Activated naive CD4-positive, alpha-beta T cell treated with anti-CD3 and anti-CD28 coated beads, Interleukin-2, amount 50 U/mL, for 72 hours (primary cell): ENCODE results near the gene TLX1. TPM values are rescaled to one million over a fixed set of nuclear protein-coding genes. Genes with fewer than 3 reads are reported as not detected.

Experiments
- ATAC-seq, 2 donors: fragments of 150-1000 bp; cut with Tn5 transposase; 2 replicates each; pipeline ENCODE4 v1.10.0; 2021; ENCODE audit warnings: mild to moderate bottlenecking in 2 of 2, moderate library complexity in 2 of 2
- DNase-seq, 2 donors: peaks; one replicate each; pipeline ENCODE4 v3.0.0; 2021 to 2022; ENCODE audit warnings: low spot score in 2 of 2
- H3K27ac Mint-ChIP-seq, 2 donors: one replicate each; pipeline ENCODE4 v1.8.0; 2022; ENCODE audit warnings: mild to moderate bottlenecking in 2 of 2, mixed read lengths in 2 of 2
- H3K36me3 Mint-ChIP-seq, 2 donors: one replicate each; pipeline ENCODE4 v1.8.0; 2022; ENCODE audit warnings: mixed read lengths in 2 of 2
- H3K9me3 Mint-ChIP-seq, 2 donors: one replicate each; pipeline ENCODE4 v1.8.0; 2022; ENCODE audit warnings: mixed read lengths in 2 of 2
- total RNA-seq, 2 donors: library from RNA; stranded (reverse); gene quantifications; one replicate each; pipeline ENCODE4 v1.2.3, GENCODE V29; 2022

Gene TLX1
- total RNA-seq: not detected

DNA sequence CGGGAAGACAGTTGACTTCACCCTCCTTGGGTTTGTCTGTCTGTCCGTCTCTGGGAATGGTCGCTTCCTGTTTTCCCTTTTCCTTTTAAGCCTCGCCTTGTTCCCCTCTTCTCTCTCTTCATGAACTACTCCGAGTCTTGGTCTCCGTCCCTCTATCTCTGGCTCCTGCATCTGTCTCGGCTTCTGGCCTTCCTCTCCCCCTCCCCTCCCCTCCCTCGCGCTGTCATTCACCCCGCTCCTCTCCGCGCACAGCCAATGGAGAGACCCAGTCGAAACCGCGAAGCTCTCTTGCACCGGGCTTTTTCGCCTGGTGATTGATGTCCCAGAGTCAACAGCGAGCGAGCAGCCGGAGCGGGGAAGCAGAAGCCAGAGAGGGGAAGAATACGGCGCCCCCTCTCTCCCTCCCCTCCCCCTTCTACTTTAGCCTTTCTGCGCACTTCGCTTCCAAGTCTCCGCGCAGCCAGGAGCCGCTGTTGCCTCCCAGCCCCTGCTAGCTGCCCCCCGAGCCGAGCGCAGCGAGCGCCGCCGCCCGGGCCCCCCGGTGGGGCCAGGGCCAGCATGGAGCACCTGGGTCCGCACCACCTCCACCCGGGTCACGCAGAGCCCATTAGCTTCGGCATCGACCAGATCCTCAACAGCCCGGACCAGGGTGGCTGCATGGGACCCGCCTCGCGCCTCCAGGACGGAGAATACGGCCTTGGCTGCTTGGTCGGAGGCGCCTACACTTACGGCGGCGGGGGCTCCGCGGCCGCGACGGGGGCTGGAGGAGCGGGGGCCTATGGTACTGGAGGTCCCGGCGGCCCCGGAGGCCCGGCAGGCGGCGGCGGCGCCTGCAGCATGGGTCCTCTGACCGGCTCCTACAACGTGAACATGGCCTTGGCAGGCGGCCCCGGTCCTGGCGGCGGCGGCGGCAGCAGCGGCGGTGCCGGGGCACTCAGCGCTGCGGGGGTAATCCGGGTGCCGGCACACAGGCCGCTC lies at the start of gene TLX1:
Gene TLX1 (plus strand): TSS at position 317 of the 978 bp plus-strand sequence. CDS start 242 bp downstream, at position 559.
- no peaks in the 10 kb centered on the region for H3K9me3 Mint-ChIP-seq
- DNase-seq (no peak), ATAC-seq (peak; percentile 22 to 24)
- H3K36me3 Mint-ChIP-seq: no peaks in the 10 kb centered on the region
- H3K27ac Mint-ChIP-seq: no peak within 1 kb of the TSS

DNA sequence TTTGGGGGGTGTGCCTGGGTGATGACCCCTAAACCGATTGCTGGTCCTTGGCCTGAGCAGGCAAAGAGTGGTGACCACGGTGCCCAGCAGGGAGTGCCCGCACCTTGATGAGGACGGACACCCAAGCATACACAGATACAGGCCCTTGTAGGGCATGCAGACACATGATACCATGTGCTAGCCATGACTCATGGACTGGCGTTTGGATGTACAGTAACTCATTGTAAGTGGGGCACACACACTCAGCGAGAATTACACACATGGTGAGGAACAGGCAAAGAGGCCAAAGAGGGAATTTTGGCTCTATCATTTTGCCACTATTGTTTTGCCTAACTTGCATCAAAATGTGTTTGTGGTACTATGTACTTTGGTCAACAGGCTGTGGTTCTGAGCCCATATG lies 45.3 kb upstream of the TLX1 start:
- no peaks in the 10 kb centered on the region for H3K9me3 Mint-ChIP-seq
- no peak overlapping the region for H3K27ac Mint-ChIP-seq
- no peak for ATAC-seq
- no peaks in the 10 kb centered on the region for H3K36me3 Mint-ChIP-seq
- no peak for DNase-seq

GRCh38 chr10:101087376-101087775 lies 43.7 kb upstream of the TLX1 start:
- H3K9me3 Mint-ChIP-seq: no peaks in the 10 kb centered on the region
- DNase-seq (no peak), ATAC-seq (no peak)
- H3K27ac Mint-ChIP-seq: no peak overlapping the region
- no peaks in the 10 kb centered on the region for H3K36me3 Mint-ChIP-seq

DNA sequence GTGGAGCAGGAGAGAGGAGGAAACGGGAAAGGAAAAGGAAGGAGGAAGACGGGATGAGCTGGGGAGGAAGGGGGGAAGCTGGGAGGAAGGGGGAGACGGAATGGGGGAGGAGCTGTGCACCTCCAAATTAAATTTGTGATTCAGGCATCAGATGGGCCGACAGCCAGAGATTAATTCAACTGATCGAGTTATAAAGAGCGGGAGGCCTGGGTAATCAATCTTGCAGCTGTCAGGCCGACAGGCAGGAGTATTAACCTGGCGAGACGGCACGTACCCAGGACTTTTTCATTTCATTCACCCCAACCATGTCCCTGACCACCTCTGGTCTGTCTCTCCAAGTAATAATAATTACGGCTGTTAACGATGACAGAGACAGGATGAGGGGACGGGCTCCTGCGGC lies 43.1 kb upstream of the TLX1 start:
- ATAC-seq (no peak), DNase-seq (no peak)
- Mint-ChIP-seq H3K9me3 (no peaks in the 10 kb centered on the region), H3K27ac (no peak overlapping the region), H3K36me3 (no peaks in the 10 kb centered on the region)

DNA sequence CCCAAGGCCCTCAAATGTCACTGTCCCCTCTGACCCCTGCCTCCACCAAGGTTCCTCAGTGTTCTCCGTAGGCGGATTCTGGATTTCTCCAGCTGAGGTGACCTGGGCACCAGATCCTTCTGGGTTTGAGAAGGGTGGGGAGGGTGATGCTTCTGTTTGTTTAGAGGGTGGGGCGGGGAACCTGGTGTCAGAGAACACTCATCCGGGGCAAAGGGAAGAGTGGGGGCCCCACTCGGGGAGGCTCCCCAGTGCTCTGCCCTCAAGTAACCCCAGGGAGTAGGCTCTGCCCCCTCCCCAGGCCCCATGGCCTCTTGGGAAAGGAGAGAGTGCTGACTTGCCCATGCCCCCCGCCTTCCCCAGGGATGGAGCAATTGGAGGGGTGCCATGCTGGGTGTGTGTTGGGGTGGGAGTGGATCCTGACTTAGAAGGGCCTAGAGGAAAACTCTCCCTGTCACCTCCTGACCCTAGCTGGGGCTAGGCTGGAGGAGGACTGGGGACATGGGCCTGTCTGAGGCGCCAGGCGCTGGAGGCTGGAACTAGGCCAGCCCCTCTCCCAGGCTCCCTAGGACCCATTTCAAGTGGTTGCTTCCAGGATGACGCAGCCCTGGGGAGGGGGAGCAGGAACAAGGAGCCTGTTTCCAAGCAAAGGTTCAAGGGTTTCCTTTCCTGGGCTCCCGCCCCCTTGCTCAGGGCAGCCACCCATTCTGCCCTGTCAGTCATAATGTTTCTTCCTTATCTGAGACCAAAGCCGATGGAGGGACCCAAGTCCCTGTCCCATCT lies 41.4 kb upstream of the TLX1 start:
- no peak for ATAC-seq
- no peaks in the 10 kb centered on the region for H3K9me3 Mint-ChIP-seq
- DNase-seq: no peak
- no peak overlapping the region for H3K27ac Mint-ChIP-seq
- no peaks in the 10 kb centered on the region for H3K36me3 Mint-ChIP-seq

GRCh38 chr10:101090597-101090996 lies 40.5 kb upstream of the TLX1 start:
- no peak overlapping the region for H3K27ac Mint-ChIP-seq
- H3K9me3 Mint-ChIP-seq: no peaks in the 10 kb centered on the region
- no peaks in the 10 kb centered on the region for H3K36me3 Mint-ChIP-seq
- no peak for DNase-seq
- ATAC-seq: no peak

DNA sequence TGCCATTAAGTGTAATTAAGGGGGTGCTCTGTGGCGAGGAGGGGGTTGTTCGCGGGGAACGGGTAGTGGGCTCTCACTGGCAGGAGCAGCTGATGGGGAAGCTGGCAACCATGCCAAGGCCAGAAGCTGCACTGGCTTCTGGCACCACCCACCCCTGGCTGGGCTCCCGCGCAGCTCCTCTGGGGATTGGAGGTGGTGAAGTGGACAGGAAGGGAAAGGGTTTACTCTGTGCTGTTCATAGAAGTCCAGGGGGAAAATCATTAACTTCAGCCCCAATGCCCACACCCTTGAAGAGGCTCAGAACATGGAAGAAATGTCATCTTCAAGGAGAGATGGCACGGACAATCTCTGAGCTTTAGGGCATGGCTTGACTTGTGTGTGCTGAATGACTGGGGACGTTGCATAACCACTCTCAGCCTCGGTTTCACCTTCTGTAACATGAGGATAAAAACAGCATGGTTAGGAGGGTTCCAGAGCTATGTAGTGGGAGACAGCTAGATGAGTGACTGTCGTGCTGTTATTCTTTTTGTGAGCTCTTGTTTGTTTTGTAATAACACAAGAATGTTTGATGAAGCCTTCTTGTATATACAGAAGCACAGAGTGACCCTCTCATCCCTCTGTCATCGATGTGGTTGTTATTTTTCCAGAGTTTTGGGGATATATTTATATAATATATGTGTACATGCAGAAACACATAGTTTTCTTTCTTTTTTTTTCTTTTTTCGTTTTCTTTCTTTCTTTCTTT lies 39.4 kb upstream of the TLX1 start:
- Mint-ChIP-seq H3K36me3 (no peaks in the 10 kb centered on the region), H3K9me3 (no peaks in the 10 kb centered on the region), H3K27ac (no peak overlapping the region)
- no peak for DNase-seq
- ATAC-seq: no peak

- ATAC-seq: no peak
Observed at GRCh38 chr10:101092881-101093354, 38.2 kb upstream of the TLX1 start.

GRCh38 chr10:101094121-101094879 lies 36.8 kb upstream of the TLX1 start:
- H3K27ac Mint-ChIP-seq: no peak overlapping the region
- H3K36me3 Mint-ChIP-seq: no peaks in the 10 kb centered on the region
- DNase-seq (no peak), ATAC-seq (no peak)
- H3K9me3 Mint-ChIP-seq: no peaks in the 10 kb centered on the region

More at GRCh38 chr10:101092881-101093354, 38.2 kb upstream of the TLX1 start:
- H3K36me3 Mint-ChIP-seq: no peaks in the 10 kb centered on the region
- no peak overlapping the region for H3K27ac Mint-ChIP-seq
- no peaks in the 10 kb centered on the region for H3K9me3 Mint-ChIP-seq
- DNase-seq: no peak

DNA sequence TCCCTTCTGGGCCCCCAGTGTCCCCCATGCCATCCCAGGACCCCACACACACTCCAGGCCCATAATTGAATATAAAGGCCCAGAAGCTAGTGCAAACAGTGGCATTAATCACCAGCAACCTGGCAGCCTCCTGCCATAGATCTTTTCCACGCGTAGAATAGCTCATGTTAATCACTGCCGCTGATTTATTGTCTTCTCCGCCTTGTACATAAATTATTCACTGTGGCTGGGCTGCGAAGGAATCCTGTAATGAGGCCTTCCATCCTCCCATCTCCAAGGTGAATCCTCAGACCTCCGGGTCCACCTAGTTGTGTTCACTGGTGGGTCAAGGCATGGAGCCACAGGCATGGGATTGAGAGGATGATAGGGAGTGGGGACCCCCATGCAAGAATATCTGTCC lies 36.1 kb upstream of the TLX1 start:
- ATAC-seq (peak in 1 of 2 donors; percentile 4), DNase-seq (no peak)
- peak overlapping the region in 1 of 2 donors; percentile 2 for H3K27ac Mint-ChIP-seq
- no peaks in the 10 kb centered on the region for H3K9me3 Mint-ChIP-seq
- H3K36me3 Mint-ChIP-seq: no peaks in the 10 kb centered on the region

- Mint-ChIP-seq H3K9me3 (no peaks in the 10 kb centered on the region), H3K36me3 (no peaks in the 10 kb centered on the region), H3K27ac (no peak overlapping the region)
- ATAC-seq (peak; percentile 93 to 95), DNase-seq (peak; percentile 73 to 80)
Observed at GRCh38 chr10:101095550-101096213, 35.4 kb upstream of the TLX1 start.

GRCh38 chr10:101096378-101096777 lies 34.7 kb upstream of the TLX1 start:
- no peak overlapping the region for H3K27ac Mint-ChIP-seq
- DNase-seq: no peak
- no peaks in the 10 kb centered on the region for H3K36me3 Mint-ChIP-seq
- ATAC-seq: no peak
- H3K9me3 Mint-ChIP-seq: no peaks in the 10 kb centered on the region

GRCh38 chr10:101097881-101098280 lies 33.2 kb upstream of the TLX1 start:
- Mint-ChIP-seq H3K27ac (no peak overlapping the region), H3K36me3 (no peaks in the 10 kb centered on the region), H3K9me3 (no peaks in the 10 kb centered on the region)
- DNase-seq: no peak
- ATAC-seq: no peak

GRCh38 chr10:101099901-101100300 lies 31.2 kb upstream of the TLX1 start:
- DNase-seq: no peak
- Mint-ChIP-seq H3K27ac (no peak overlapping the region), H3K36me3 (no peaks in the 10 kb centered on the region), H3K9me3 (no peaks in the 10 kb centered on the region)
- ATAC-seq: no peak

- H3K9me3 Mint-ChIP-seq: no peaks in the 10 kb centered on the region
- no peak for ATAC-seq
- no peak for DNase-seq
- no peaks in the 10 kb centered on the region for H3K36me3 Mint-ChIP-seq
- H3K27ac Mint-ChIP-seq: no peak overlapping the region
Observed at GRCh38 chr10:101101372-101101881, 29.7 kb upstream of the TLX1 start.
